ENCODE measurements around the gene HOXB5. TPM values are rescaled to one million over a fixed set of nuclear protein-coding genes. Genes with fewer than 3 reads are reported as not detected.

The HOXB5 gene
- total and polyA plus RNA-seq, 10 of the 15 experiments (the other 5 are each of a cell fraction or from before 2014, with no cell fraction given): not detected

- 0 out of 2 replicates have a peak, but pooled peaks have one; percentile 17 for TF ChIP-seq MYB (IDR thresholded peaks at IDR 0.05; ENCODE audit: borderline replicate concordance, low read depth, low read length)
- TF ChIP-seq ATF2 (IDR thresholded peaks at IDR 0.05; ENCODE audit: low read length): no peak
- peak; percentile 85 for TF ChIP-seq RAD21 (IDR thresholded peaks at IDR 0.05; ENCODE audit: insufficient read depth, low read depth, low read length)
- TF ChIP-seq SIX5 (IDR thresholded peaks at IDR 0.05; ENCODE audit: low read depth, low read length, severe bottlenecking): no peak
- no peak for TF ChIP-seq KDM1A (IDR thresholded peaks at IDR 0.05; ENCODE audit: borderline replicate concordance)
- TF ChIP-seq NKRF (conservative IDR thresholded peaks at IDR 0.05): no peak
- peak; percentile 59; the same call in 1 of the 2 replicates for TF ChIP-seq BMI1 (IDR thresholded peaks at IDR 0.05; ENCODE audit: borderline replicate concordance)
- no peak for TF ChIP-seq RCOR1 (conservative IDR thresholded peaks at IDR 0.05; ENCODE audit: low read depth, low read length)
- TF ChIP-seq BCL3 (IDR thresholded peaks at IDR 0.05; ENCODE audit: borderline replicate concordance, insufficient read depth, low read depth, low read length, poor library complexity, severe bottlenecking): no peak
These were observed 24.8 kb upstream of the HOXB5 start (continued) for GRCh38 chr17:48618256-48618896.

All from GM12878 (cell line).